Type B pancreatic cell (in vitro differentiated cells): ENCODE data around the gene PRDM10. TPM values are rescaled to one million over a fixed set of nuclear protein-coding genes. Genes with fewer than 3 reads are reported as not detected.
A peak's percentile ranks its signal among the peaks of the same experiment; 100 is the strongest.

Source experiments
- DNase-seq: peaks from one replicate; pipeline ENCODE4 v3.0.0; 2021; ENCODE audit warnings: mixed read lengths; ENCODE audit not compliant: unreplicated experiment; ENCODE audit errors: extremely low spot score
- H3K27ac Mint-ChIP-seq: 2 replicates; pipeline ENCODE4 v1.8.0; 2021; ENCODE audit warnings: mild to moderate bottlenecking, mixed read lengths
- H3K27me3 Mint-ChIP-seq: 2 replicates; pipeline ENCODE4 v1.8.0; 2021; ENCODE audit warnings: mixed read lengths
- H3K36me3 Mint-ChIP-seq: 2 replicates; pipeline ENCODE4 v1.8.0; 2021; ENCODE audit warnings: mixed read lengths
- H3K4me1 Mint-ChIP-seq: one replicate; pipeline ENCODE4 v1.8.0; 2021; ENCODE audit warnings: mixed read lengths; ENCODE audit not compliant: unreplicated experiment
- H3K4me3 Mint-ChIP-seq: 2 replicates; pipeline ENCODE4 v1.8.0; 2021; ENCODE audit warnings: mild to moderate bottlenecking, mixed read lengths
- H3K9me3 Mint-ChIP-seq: 2 replicates; pipeline ENCODE4 v1.8.0; 2021; ENCODE audit warnings: mixed read lengths
- total RNA-seq: library from RNA; stranded (reverse); gene quantifications from 2 replicates; pipeline ENCODE4 v1.2.1, GENCODE V29; 2021; ENCODE audit warnings: low replicate concordance
- TF ChIP-seq, protein P1 (sequence below): fragments of 200-600 bp; sonication (generic); conservative IDR thresholded peaks from 2 replicates; pipeline ENCODE4 v1.5.0; 2021; ENCODE audit warnings: antibody characterized with exemption, mild to moderate bottlenecking

The PRDM10 gene
- total RNA-seq, 1 donor from 2014 or later: 13.4 TPM

DNA sequence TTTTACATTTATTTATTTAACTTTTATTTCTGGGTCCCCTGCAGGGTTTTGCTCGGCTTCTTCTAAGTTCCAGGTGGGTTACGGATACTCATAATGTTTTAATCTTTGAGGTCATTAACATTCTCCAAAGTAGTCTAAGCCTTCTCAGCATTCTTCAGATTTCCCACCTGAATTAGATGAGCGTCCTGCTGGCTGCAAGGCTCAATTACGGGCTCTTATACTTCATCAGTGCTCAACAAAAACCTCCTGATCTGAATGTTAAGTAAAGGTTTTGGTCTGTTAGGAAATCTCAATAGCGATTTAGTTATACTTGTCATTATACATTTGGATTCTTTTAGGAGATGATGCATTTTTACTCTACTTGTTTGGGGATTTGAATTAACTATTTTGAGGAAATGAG is 80.0 kb downstream of the PRDM10 start:
- Mint-ChIP-seq H3K36me3 (peaks cover 9% of the 10 kb centered on the region), H3K4me3 (no peak overlapping the region), H3K27ac (no peak overlapping the region), H3K9me3 (no peaks in the 10 kb centered on the region), H3K4me1 (peaks cover 4% of the 10 kb centered on the region), H3K27me3 (no peaks in the 10 kb centered on the region)
- DNase-seq: no peak
- TF ChIP-seq, protein P1, sequence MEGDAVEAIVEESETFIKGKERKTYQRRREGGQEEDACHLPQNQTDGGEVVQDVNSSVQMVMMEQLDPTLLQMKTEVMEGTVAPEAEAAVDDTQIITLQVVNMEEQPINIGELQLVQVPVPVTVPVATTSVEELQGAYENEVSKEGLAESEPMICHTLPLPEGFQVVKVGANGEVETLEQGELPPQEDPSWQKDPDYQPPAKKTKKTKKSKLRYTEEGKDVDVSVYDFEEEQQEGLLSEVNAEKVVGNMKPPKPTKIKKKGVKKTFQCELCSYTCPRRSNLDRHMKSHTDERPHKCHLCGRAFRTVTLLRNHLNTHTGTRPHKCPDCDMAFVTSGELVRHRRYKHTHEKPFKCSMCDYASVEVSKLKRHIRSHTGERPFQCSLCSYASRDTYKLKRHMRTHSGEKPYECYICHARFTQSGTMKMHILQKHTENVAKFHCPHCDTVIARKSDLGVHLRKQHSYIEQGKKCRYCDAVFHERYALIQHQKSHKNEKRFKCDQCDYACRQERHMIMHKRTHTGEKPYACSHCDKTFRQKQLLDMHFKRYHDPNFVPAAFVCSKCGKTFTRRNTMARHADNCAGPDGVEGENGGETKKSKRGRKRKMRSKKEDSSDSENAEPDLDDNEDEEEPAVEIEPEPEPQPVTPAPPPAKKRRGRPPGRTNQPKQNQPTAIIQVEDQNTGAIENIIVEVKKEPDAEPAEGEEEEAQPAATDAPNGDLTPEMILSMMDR: no peak

DNA sequence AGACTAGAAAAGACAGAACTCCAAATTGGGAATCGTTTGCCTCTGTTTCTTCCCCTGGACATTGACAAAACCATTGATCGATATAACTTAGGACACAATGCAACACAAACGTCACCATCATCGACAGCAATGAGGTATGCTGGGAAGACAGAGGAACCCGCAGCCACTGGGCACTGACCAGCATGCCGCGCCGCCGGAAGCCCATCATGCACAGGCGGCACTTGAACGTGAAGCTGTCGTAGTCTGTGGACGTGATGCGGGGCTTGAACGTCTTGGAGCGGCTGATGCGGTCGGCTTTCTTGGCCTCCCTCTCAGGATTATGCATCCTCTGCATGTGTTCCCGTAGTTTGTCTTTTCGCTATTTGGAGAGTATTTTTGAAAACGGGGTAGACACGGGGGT is 84.3 kb downstream of the PRDM10 start:
- TF ChIP-seq, protein P1: no peak
- Mint-ChIP-seq H3K27ac (no peak overlapping the region), H3K4me1 (peaks cover 2% of the 10 kb centered on the region), H3K4me3 (no peak overlapping the region), H3K36me3 (peaks cover 12% of the 10 kb centered on the region), H3K9me3 (no peaks in the 10 kb centered on the region), H3K27me3 (no peaks in the 10 kb centered on the region)
- no peak for DNase-seq

GRCh38 chr11:129917231-129917630 is 85.4 kb downstream of the PRDM10 start:
- Mint-ChIP-seq H3K4me3 (no peak overlapping the region), H3K27me3 (no peaks in the 10 kb centered on the region), H3K36me3 (peaks cover 12% of the 10 kb centered on the region), H3K9me3 (no peaks in the 10 kb centered on the region), H3K27ac (no peak overlapping the region), H3K4me1 (no peaks in the 10 kb centered on the region)
- TF ChIP-seq, protein P1: no peak
- DNase-seq: no peak

DNA sequence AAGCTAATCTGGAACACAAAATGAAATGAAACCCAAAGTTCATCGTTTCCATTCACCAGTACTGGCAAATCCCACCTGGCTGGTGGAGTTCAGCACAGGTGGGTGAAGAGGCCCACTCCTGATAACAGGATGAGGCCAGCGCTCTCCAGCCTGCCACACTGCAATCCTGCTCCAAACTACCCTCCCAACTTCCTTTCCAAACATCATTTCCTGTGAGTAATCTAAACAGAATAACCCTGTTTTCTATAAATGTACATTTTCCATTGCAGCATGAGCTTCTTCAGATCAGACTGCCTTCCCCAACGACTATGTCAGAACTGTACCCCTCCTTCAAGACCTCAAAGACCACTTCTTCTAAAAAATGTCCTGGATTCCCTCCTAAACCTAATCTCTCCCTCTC is 91.3 kb downstream of the PRDM10 start:
- Mint-ChIP-seq H3K4me1 (no peaks in the 10 kb centered on the region), H3K27me3 (no peaks in the 10 kb centered on the region), H3K4me3 (no peak overlapping the region), H3K9me3 (no peaks in the 10 kb centered on the region), H3K36me3 (peaks cover 16% of the 10 kb centered on the region), H3K27ac (no peak overlapping the region)
- TF ChIP-seq, protein P1: no peak
- no peak for DNase-seq

- Mint-ChIP-seq H3K4me1 (no peaks in the 10 kb centered on the region), H3K36me3 (peaks cover 19% of the 10 kb centered on the region), H3K4me3 (no peak overlapping the region), H3K27ac (no peak overlapping the region), H3K9me3 (no peaks in the 10 kb centered on the region), H3K27me3 (no peaks in the 10 kb centered on the region)
- no peak for DNase-seq
- TF ChIP-seq, protein P1: no peak
Measured at GRCh38 chr11:129910360-129910759, 92.3 kb downstream of the PRDM10 start.

- Mint-ChIP-seq H3K36me3 (peaks cover 29% of the 10 kb centered on the region), H3K9me3 (no peaks in the 10 kb centered on the region), H3K4me3 (no peak overlapping the region), H3K4me1 (no peaks in the 10 kb centered on the region), H3K27ac (peak overlapping the region; percentile 48), H3K27me3 (no peaks in the 10 kb centered on the region)
- TF ChIP-seq, protein P1: no peak
- DNase-seq: no peak
Measured at GRCh38 chr11:129905402-129905801, 97.2 kb downstream of the PRDM10 start.
